CD14-positive monocyte (primary cell): ENCODE results near the gene EEF1AKMT4. TPM values are rescaled to one million over a fixed set of nuclear protein-coding genes. Genes with fewer than 3 reads are reported as not detected.

Experiments used
- DNase-seq, 3 donors: peaks; one replicate each; pipeline ENCODE4 v3.0.0-alpha.2; 2011 to 2022
- H2AFZ ChIP-seq: 2 replicates; pipeline ENCODE4 v1.6.0; 2012; ENCODE audit warnings: mild to moderate bottlenecking, low read depth, low read length, inconsistent platforms; ENCODE audit not compliant: insufficient read depth, poor library complexity, severe bottlenecking
- H3K27ac ChIP-seq, 2 donors: 1 replicate in 1 of 2; 2 replicates in 1 of 2; pipeline ENCODE4 v1.5.1; 2012 to 2013; ENCODE audit warnings: low read length in 2 of 2, control low read depth in 1 of 2, inconsistent platforms in 1 of 2, low read depth in 1 of 2, mild to moderate bottlenecking in 1 of 2
- H3K27me3 ChIP-seq, 2 donors: one replicate each; pipeline versions ENCODE4 v1.6.0 to v1.6.1; 2011 to 2013; ENCODE audit warnings: low read length in 2 of 2; ENCODE audit not compliant: control insufficient read depth in 2 of 2, insufficient read depth in 2 of 2
- H3K36me3 ChIP-seq, 2 donors: replicated peaks in 1 of 2; 1 replicate in 1 of 2; 2 replicates in 1 of 2; pipeline versions ENCODE4 v1.5.1 to v1.6.1; 2012 to 2013; ENCODE audit warnings: low read length in 2 of 2, control low read depth in 1 of 2, inconsistent platforms in 1 of 2, mild to moderate bottlenecking in 1 of 2; ENCODE audit not compliant: insufficient read depth in 2 of 2, control insufficient read depth in 1 of 2
- H3K4me1 ChIP-seq, 2 donors: 1 replicate in 1 of 2; 2 replicates in 1 of 2; pipeline versions ENCODE4 v1.5.1 to v1.6.1; 2012 to 2013; ENCODE audit warnings: low read length in 2 of 2, control low read depth in 1 of 2, inconsistent platforms in 1 of 2, mild to moderate bottlenecking in 1 of 2, moderate library complexity in 1 of 2; ENCODE audit not compliant: insufficient read depth in 2 of 2, control insufficient read depth in 1 of 2
- H3K4me2 ChIP-seq: replicated peaks from 2 replicates; pipeline ENCODE3; 2012; ENCODE audit warnings: low read length, moderate library complexity, mild to moderate bottlenecking; ENCODE audit not compliant: poor library complexity, severe bottlenecking; ENCODE audit errors: extremely low read depth
- H3K4me3 ChIP-seq, 3 experiments: fragments of 200-600 bp in 1 of 3; sonication (generic) in 1 of 3; replicated peaks in 1 of 3; 1 replicate in 2 of 3; 2 replicates in 1 of 3; pipeline ENCODE4 v1.5.1; 2011 to 2013; ENCODE audit warnings: low read length in 3 of 3, mild to moderate bottlenecking in 3 of 3, control low read depth in 2 of 3, low read depth in 2 of 3, inconsistent platforms in 1 of 3, moderate library complexity in 1 of 3
- H3K79me2 ChIP-seq: 2 replicates; pipeline ENCODE4 v1.6.0; 2012; ENCODE audit warnings: mild to moderate bottlenecking, control low read depth, inconsistent platforms, low read length, moderate library complexity; ENCODE audit not compliant: insufficient read depth
- H3K9ac ChIP-seq: 2 replicates; pipeline ENCODE4 v1.6.0; 2017; ENCODE audit warnings: low read length, mild to moderate bottlenecking; ENCODE audit not compliant: insufficient read depth, poor library complexity, severe bottlenecking
- H3K9me3 ChIP-seq, 2 donors: replicated peaks in 1 of 2; 1 replicate in 1 of 2; 2 replicates in 1 of 2; pipeline versions ENCODE4 v1.5.1 to v1.6.1; 2012 to 2013; ENCODE audit warnings: low read length in 2 of 2, control low read depth in 1 of 2; ENCODE audit not compliant: control insufficient read depth in 1 of 2, insufficient read depth in 1 of 2
- H4K20me1 ChIP-seq: 2 replicates; pipeline ENCODE4 v1.6.0; 2012; ENCODE audit warnings: mild to moderate bottlenecking, low read length, control low read depth, moderate library complexity; ENCODE audit not compliant: insufficient read depth
- H3K27ac Mint-ChIP-seq, 7 donors: one replicate each; pipeline ENCODE4 v1.8.0; 2020; ENCODE audit warnings: mild to moderate bottlenecking in 7 of 7, mixed read lengths in 7 of 7, moderate library complexity in 6 of 7, inconsistent platforms in 2 of 7
- H3K27me3 Mint-ChIP-seq, 3 donors: one replicate each; pipeline ENCODE4 v1.8.0; 2021 to 2022; ENCODE audit warnings: low read depth in 3 of 3, mild to moderate bottlenecking in 3 of 3, mixed read lengths in 3 of 3, moderate library complexity in 3 of 3, inconsistent platforms in 1 of 3
- H3K36me3 Mint-ChIP-seq, 2 donors: one replicate each; pipeline ENCODE4 v1.8.0; 2020; ENCODE audit warnings: mixed read lengths in 2 of 2, inconsistent platforms in 1 of 2, mild to moderate bottlenecking in 1 of 2
- H3K4me1 Mint-ChIP-seq: one replicate; pipeline ENCODE4 v1.8.0; 2020; ENCODE audit warnings: mild to moderate bottlenecking, mixed read lengths
- H3K4me3 Mint-ChIP-seq, 2 donors: one replicate each; pipeline ENCODE4 v1.8.0; 2020; ENCODE audit warnings: mild to moderate bottlenecking in 2 of 2, mixed read lengths in 2 of 2, moderate library complexity in 1 of 2
- H3K9me3 Mint-ChIP-seq, 7 donors: one replicate each; pipeline ENCODE4 v1.8.0; 2020 to 2022; ENCODE audit warnings: mixed read lengths in 7 of 7, mild to moderate bottlenecking in 6 of 7, moderate library complexity in 6 of 7, inconsistent platforms in 2 of 7
- CTCF ChIP-seq: fragments of 200-600 bp; IDR thresholded peaks from one replicate; pipeline ENCODE4 v1.8.0; 2022; ENCODE audit warnings: antibody characterized with exemption, mild to moderate bottlenecking
- WGBS: methylation state at CpG from one replicate; pipeline ENCODE4 v1.1.5; 2013; ENCODE audit warnings: missing lambda C conversion rate; ENCODE audit not compliant: insufficient coverage; 5-methylcytosine and 5-hydroxymethylcytosine counted together
- intact Hi-C, 2 donors: fragments of 100-400 bp; cut with micrococcal nuclease; formaldehyde crosslinking; loops; one replicate each; pipeline versions ENCODE4 v1.15.0 to v1.15.1; 2023
- polyA plus RNA-seq, 3 donors: library from polyadenylated mRNA; depleted of rRNA in 1 of 3; unstranded in 2 of 3; stranded (reverse) in 1 of 3; fragments of 300-500 nt in 2 of 3; fragments of >200 nt in 1 of 3; fragmentation: Illumina TruSeq in 2 of 3; gene quantifications; 1 replicate in 2 of 3; 2 replicates in 1 of 3; pipeline ENCODE4 v1.2.3, GENCODE V29; 2012 to 2021

The EEF1AKMT4 gene
- polyA plus RNA-seq, 3 donors, result 4.0 to 12.0 (median 7.3) TPM

GRCh38 chr3:184237807-184238206 is 11.7 kb upstream of the EEF1AKMT4 start:
- Histone ChIP-seq H3K4me2 (no peak overlapping the region), H3K9me3 (no peaks in the 10 kb centered on the region), H3K4me1 (no peaks in the 10 kb centered on the region), H2AFZ (no peak overlapping the region), H3K4me3 (no peak overlapping the region), H3K79me2 (no peaks in the 10 kb centered on the region), H3K27ac (no peak overlapping the region), H3K27me3 (peaks cover under 1 to 9% of the 10 kb centered on the region in 2 donors), H4K20me1 (no peaks in the 10 kb centered on the region), H3K9ac (no peak overlapping the region), H3K36me3 (peaks cover 10 to 11% of the 10 kb centered on the region in 2 donors)
- no CpG with 5 or more reads among the region's 1 CpG for WGBS
- no peak for DNase-seq
- TF ChIP-seq CTCF, result no peak
- Mint-ChIP-seq H3K9me3 (no peaks in the 10 kb centered on the region), H3K4me3 (no peak overlapping the region), H3K27me3 (peaks cover 8 to 18% (median 14%) of the 10 kb centered on the region in 3 donors), H3K27ac (no peak overlapping the region), H3K4me1 (no peaks in the 10 kb centered on the region), H3K36me3 (peaks cover 8 to 10% of the 10 kb centered on the region in 2 donors)
- intact Hi-C loops, result no loop called here

- no peak overlapping the region for H3K27ac Mint-ChIP-seq
- H3K4me3 Mint-ChIP-seq, result no peak overlapping the region
- no peak overlapping the region for H3K4me2 ChIP-seq
- H3K27ac ChIP-seq, result no peak overlapping the region
- H3K4me3 ChIP-seq, result no peak overlapping the region
- H3K9ac ChIP-seq, result no peak overlapping the region
- no peak for DNase-seq
- intact Hi-C loops, result no loop called here
- peaks cover 0 to 4% of the 10 kb centered on the region in 2 donors for H3K27me3 ChIP-seq
- peaks cover 6 to 12% (median 11%) of the 10 kb centered on the region in 3 donors for H3K27me3 Mint-ChIP-seq
- H3K9me3 Mint-ChIP-seq, result no peaks in the 10 kb centered on the region
- no peaks in the 10 kb centered on the region for H3K4me1 Mint-ChIP-seq
- no peaks in the 10 kb centered on the region for H4K20me1 ChIP-seq
- no peaks in the 10 kb centered on the region for H3K4me1 ChIP-seq
- H3K9me3 ChIP-seq, result no peaks in the 10 kb centered on the region
- H2AFZ ChIP-seq, result no peak overlapping the region
- peaks cover 13 to 15% of the 10 kb centered on the region in 2 donors for H3K36me3 Mint-ChIP-seq
- no peaks in the 10 kb centered on the region for H3K79me2 ChIP-seq
- 91% methylated on average over 11 of the region's 13 CpGs for WGBS
- peaks cover 15 to 17% of the 10 kb centered on the region in 2 donors for H3K36me3 ChIP-seq
- no peak for TF ChIP-seq CTCF
These were observed 11.1 kb upstream of the EEF1AKMT4 start for GRCh38 chr3:184238246-184238818.
